SK-N-SH (cell line): ENCODE measurements around the gene SHANK2. TPM values are rescaled to one million over a fixed set of nuclear protein-coding genes. Genes with fewer than 3 reads are reported as not detected.

Source experiments
- CTCF ChIA-PET: fragments of 300-600, 350-600 bp; formaldehyde crosslinking; extraction: SDS; loops from one replicate; lab custom pipeline; 2021; lab: Yijun Ruan, JAX
- POLR2A ChIA-PET: fragments of 350-600 bp; sonication (Branson Sonifier 250); formaldehyde crosslinking; extraction: SDS; loops from one replicate; lab custom pipeline; 2020; ENCODE audit warnings: antibody characterized with exemption, inconsistent platforms; lab: Yijun Ruan, JAX
- DNase-seq: peaks from one replicate; pipeline ENCODE4 v3.0.0; 2012
- H2AFZ ChIP-seq: fragments of 200-600 bp; sonication (generic); 2 replicates; pipeline ENCODE4 v1.8.1; 2016; ENCODE audit warnings: antibody characterized with exemption, mild to moderate bottlenecking, low read depth
- H3F3A ChIP-seq: fragments of 200-600 bp; sonication (generic); replicated peaks from 2 replicates; pipeline ENCODE3; 2016; ENCODE audit warnings: antibody characterized with exemption, mild to moderate bottlenecking; ENCODE audit not compliant: insufficient read depth
- H3K27ac ChIP-seq, 2 experiments: fragments of 200-500 bp in 1 of 2; fragments of 200-600 bp in 1 of 2; sonication (Bioruptor generic) in 1 of 2; sonication (generic), shearing (Covaris generic) in 1 of 2; 2 replicates each; pipeline versions ENCODE4 v1.5.1 to v1.6.1; 2014 to 2016; ENCODE audit warnings: low read depth in 2 of 2, inconsistent platforms in 1 of 2, low read length in 1 of 2, mild to moderate bottlenecking in 1 of 2, mixed read lengths in 1 of 2
- H3K27me3 ChIP-seq: fragments of 200-600 bp; sonication (generic), shearing (Covaris generic); 2 replicates; pipeline ENCODE4 v1.6.1; 2016; ENCODE audit warnings: mixed run types; ENCODE audit not compliant: insufficient read depth
- H3K36me3 ChIP-seq, 2 experiments: fragments of 200-500 bp in 1 of 2; fragments of 200-600 bp in 1 of 2; sonication (Bioruptor generic) in 1 of 2; sonication (generic) in 1 of 2; replicated peaks in 1 of 2; 2 replicates each; pipeline versions ENCODE3 to v1.5.1; 2014 to 2016; ENCODE audit warnings: low read length in 1 of 2, mild to moderate bottlenecking in 1 of 2; ENCODE audit not compliant: insufficient read depth in 2 of 2, control insufficient read depth in 1 of 2
- H3K4me1 ChIP-seq, 2 experiments: fragments of 200-500 bp in 1 of 2; fragments of 200-600 bp in 1 of 2; sonication (Bioruptor generic) in 1 of 2; sonication (generic), shearing (Covaris generic) in 1 of 2; 2 replicates each; pipeline versions ENCODE4 v1.5.1 to v1.6.1; 2014 to 2016; ENCODE audit warnings: low read depth in 1 of 2, low read length in 1 of 2, mixed run types in 1 of 2; ENCODE audit not compliant: insufficient read depth in 2 of 2, control insufficient read depth in 1 of 2
- H3K4me2 ChIP-seq: fragments of 200-600 bp; sonication (generic), shearing (Covaris generic); 2 replicates; pipeline ENCODE4 v1.6.1; 2017; ENCODE audit warnings: mixed run types
- H3K4me3 ChIP-seq, 2 experiments: fragments of 200-500 bp in 1 of 2; fragments of 200-600 bp in 1 of 2; sonication (Bioruptor generic) in 1 of 2; sonication (generic), shearing (Covaris generic) in 1 of 2; 2 replicates each; pipeline versions ENCODE4 v1.5.1 to v1.8.1; 2014 to 2016; ENCODE audit warnings: low read depth in 2 of 2, inconsistent platforms in 1 of 2, low read length in 1 of 2, mild to moderate bottlenecking in 1 of 2, mixed read lengths in 1 of 2, moderate library complexity in 1 of 2
- H3K79me2 ChIP-seq: fragments of 200-600 bp; sonication (generic); 2 replicates; pipeline ENCODE4 v1.8.1; 2017; ENCODE audit warnings: mild to moderate bottlenecking; ENCODE audit not compliant: insufficient read depth
- H3K9ac ChIP-seq: fragments of 200-600 bp; sonication (generic); 2 replicates; pipeline ENCODE4 v1.6.1; 2017; ENCODE audit warnings: mixed run types
- H3K9me2 ChIP-seq: fragments of 200-600 bp; sonication (generic); 2 replicates; pipeline ENCODE4 v1.6.1; 2017; ENCODE audit warnings: mixed run types
- H3K9me3 ChIP-seq: fragments of 200-600 bp; sonication (generic); 2 replicates; pipeline ENCODE4 v1.6.1; 2017; ENCODE audit warnings: mixed run types, mild to moderate bottlenecking, moderate library complexity
- H4K20me1 ChIP-seq: fragments of 200-600 bp; sonication (generic); 2 replicates; pipeline ENCODE4 v1.6.1; 2017; ENCODE audit warnings: mild to moderate bottlenecking, mixed run types; ENCODE audit not compliant: insufficient read depth
- CHD2 ChIP-seq: fragments of 150-350 bp; IDR thresholded peaks from 2 replicates; pipeline ENCODE4 v1.6.1; 2018; ENCODE audit warnings: low read length; ENCODE audit not compliant: partially characterized antibody
- ELF1 ChIP-seq: IDR thresholded peaks from 2 replicates; pipeline ENCODE4 v1.4.0; 2012
- EZH2phosphoT487 ChIP-seq: fragments of 200-600 bp; sonication (generic); IDR thresholded peaks from 2 replicates; pipeline ENCODE4 v1.6.1; 2017; ENCODE audit warnings: low read depth, mixed run types, mild to moderate bottlenecking, antibody characterized with exemption, moderate library complexity, borderline replicate concordance
- FOSL2 ChIP-seq: IDR thresholded peaks from 2 replicates; pipeline ENCODE4 v1.4.0; 2012; ENCODE audit warnings: low read depth, mild to moderate bottlenecking, moderate library complexity, borderline replicate concordance
- GABPA ChIP-seq: IDR thresholded peaks from 2 replicates; pipeline ENCODE4 v1.4.0; 2012; ENCODE audit warnings: low read depth, mild to moderate bottlenecking
- GATA2 ChIP-seq: sonication (generic); formaldehyde crosslinking; IDR thresholded peaks from 2 replicates; pipeline ENCODE4 v1.5.0; 2020; ENCODE audit warnings: mild to moderate bottlenecking, missing genetic modification reagents
- JUND ChIP-seq: IDR thresholded peaks from 2 replicates; pipeline ENCODE4 v1.4.0; 2012
- MXI1 ChIP-seq: IDR thresholded peaks from 2 replicates; pipeline ENCODE4 v1.6.1; 2012; ENCODE audit warnings: mild to moderate bottlenecking, low read depth, low read length, improper control_type of control experiment
- NFIC ChIP-seq: IDR thresholded peaks from 2 replicates; pipeline ENCODE4 v1.4.0; 2012; ENCODE audit warnings: borderline replicate concordance
- NRF1 ChIP-seq: IDR thresholded peaks from 2 replicates; pipeline ENCODE4 v1.6.1; 2012; ENCODE audit warnings: low read depth, mild to moderate bottlenecking, low read length
- RAD21 ChIP-seq: IDR thresholded peaks from 2 replicates; pipeline ENCODE4 v1.6.1; 2012; ENCODE audit warnings: mild to moderate bottlenecking, low read length
- RCOR1 ChIP-seq: fragments of 150-350 bp; IDR thresholded peaks from 2 replicates; pipeline ENCODE4 v1.6.1; 2017; ENCODE audit warnings: antibody characterized with exemption, low read length
- RFX5 ChIP-seq: IDR thresholded peaks from 2 replicates; pipeline ENCODE4 v1.6.1; 2012; ENCODE audit warnings: mild to moderate bottlenecking, improper control_type of control experiment, low read length
- RXRA ChIP-seq: IDR thresholded peaks from 2 replicates; pipeline ENCODE4 v1.4.0; 2012; ENCODE audit warnings: low read depth, mild to moderate bottlenecking, borderline replicate concordance
- SIN3A ChIP-seq: IDR thresholded peaks from 2 replicates; pipeline ENCODE4 v1.6.1; 2012; ENCODE audit warnings: low read depth, mild to moderate bottlenecking, low read length, moderate library complexity, borderline replicate concordance
- TAF1 ChIP-seq: IDR thresholded peaks from 2 replicates; pipeline ENCODE4 v1.6.1; 2012; ENCODE audit warnings: low read depth, mild to moderate bottlenecking, low read length, moderate library complexity, borderline replicate concordance
- TEAD4 ChIP-seq: IDR thresholded peaks from 2 replicates; pipeline ENCODE4 v1.4.0; 2012; ENCODE audit warnings: mild to moderate bottlenecking, borderline replicate concordance; ENCODE audit not compliant: insufficient read depth
- WGBS: methylation state at CpG from one replicate; pipeline ENCODE4 v1.1.6; 2017; ENCODE audit warnings: low lambda C conversion rate; 5-methylcytosine and 5-hydroxymethylcytosine counted together
- polyA plus RNA-seq, 3 experiments: library from polyadenylated mRNA; depleted of rRNA; stranded (reverse); fragments of >200 nt; gene quantifications; 2 replicates each; pipeline ENCODE4 v1.2.3, GENCODE V29; 2012
- TF ChIP-seq, protein P1 (sequence below): IDR thresholded peaks from 2 replicates; pipeline ENCODE4 v1.6.1; 2012; ENCODE audit warnings: mild to moderate bottlenecking, low read depth, low read length, moderate library complexity

The SHANK2 gene
- polyA plus RNA-seq, 1 of the 3 experiments (the other 2 are of a cell fraction), result under 0.01 TPM

DNA sequence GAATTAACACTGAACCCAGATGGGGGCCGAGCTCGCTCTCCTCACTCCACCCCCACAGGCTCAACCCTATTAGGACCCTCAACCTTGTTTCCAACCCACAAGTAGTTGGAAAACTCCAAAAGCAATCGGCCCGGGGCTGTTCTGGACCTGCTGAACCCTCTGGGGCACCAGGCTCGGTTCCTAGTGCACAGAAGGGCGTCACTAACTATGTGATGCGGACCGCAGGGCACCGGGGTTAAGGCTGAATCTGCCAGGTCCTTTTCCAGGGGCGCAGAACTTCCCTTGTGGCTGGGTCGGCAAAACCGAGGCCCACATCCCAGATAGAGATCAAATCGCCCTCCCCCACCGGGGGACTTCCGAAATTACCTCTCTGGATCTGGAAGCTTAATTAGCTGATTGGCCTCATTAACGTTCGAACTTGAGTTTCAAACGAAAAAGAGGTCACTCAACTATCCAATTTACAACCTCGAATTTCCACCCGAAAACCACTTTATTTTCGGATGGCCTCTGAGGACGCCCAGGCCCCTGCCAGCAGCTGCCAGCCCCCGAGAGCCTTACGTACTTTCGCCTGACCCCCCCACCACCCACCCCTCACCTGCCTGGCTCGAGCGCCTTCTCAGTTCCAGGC is 1.7 kb downstream of the SHANK2 start (continued):
- TF ChIP-seq SIN3A (no peak), RCOR1 (no peak), MXI1 (no peak), TAF1 (no peak), ELF1 (no peak)

DNA sequence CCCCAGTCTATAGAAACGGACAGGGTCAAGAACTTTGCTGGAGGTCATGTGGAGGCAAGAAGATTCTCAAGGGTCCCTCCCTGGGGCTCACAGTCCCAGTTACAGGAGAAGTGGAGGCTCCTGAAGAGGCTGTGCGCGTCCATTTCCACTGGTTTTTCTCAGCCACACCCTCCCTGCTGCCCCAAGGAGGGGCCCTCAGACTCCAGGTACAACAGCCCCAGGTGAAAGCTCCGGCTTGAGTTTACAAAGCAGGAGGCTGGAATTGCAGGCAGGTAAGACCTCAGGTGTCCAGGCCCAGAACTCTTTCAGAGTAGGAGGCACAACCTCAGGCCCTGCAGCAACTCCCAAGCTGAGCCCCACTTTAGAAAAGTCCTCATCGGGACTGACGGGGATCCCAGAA is 3.1 kb downstream of the SHANK2 start:
- Histone ChIP-seq H3K79me2 (no peaks in the 10 kb centered on the region), H4K20me1 (no peaks in the 10 kb centered on the region), H3K27me3 (no peaks in the 10 kb centered on the region), H3K4me1 (peaks cover 0 to 3% of the 10 kb centered on the region in 2 experiments; a peak in 1 of 4 replicates), H3K4me3 (no peak overlapping the region), H3K9ac (no peak overlapping the region), H3K27ac (no peak overlapping the region), H3K9me2 (no peaks in the 10 kb centered on the region), H2AFZ (no peak overlapping the region), H3K4me2 (no peak overlapping the region), H3F3A (no peaks in the 10 kb centered on the region), H3K36me3 (no peaks in the 10 kb centered on the region), H3K9me3 (no peaks in the 10 kb centered on the region)
- ChIA-PET POLR2A (no interaction called here), CTCF (interaction anchor here (0.6 kb wide), 1 partner anchor 231 kb away, joined by 3 read pairs; no protein-coding TSS in a partner anchor)
- WGBS, result 67% methylated on average over 5 of the region's 6 CpGs
- TF ChIP-seq GABPA, result no peak
- TF ChIP-seq, protein P1, sequence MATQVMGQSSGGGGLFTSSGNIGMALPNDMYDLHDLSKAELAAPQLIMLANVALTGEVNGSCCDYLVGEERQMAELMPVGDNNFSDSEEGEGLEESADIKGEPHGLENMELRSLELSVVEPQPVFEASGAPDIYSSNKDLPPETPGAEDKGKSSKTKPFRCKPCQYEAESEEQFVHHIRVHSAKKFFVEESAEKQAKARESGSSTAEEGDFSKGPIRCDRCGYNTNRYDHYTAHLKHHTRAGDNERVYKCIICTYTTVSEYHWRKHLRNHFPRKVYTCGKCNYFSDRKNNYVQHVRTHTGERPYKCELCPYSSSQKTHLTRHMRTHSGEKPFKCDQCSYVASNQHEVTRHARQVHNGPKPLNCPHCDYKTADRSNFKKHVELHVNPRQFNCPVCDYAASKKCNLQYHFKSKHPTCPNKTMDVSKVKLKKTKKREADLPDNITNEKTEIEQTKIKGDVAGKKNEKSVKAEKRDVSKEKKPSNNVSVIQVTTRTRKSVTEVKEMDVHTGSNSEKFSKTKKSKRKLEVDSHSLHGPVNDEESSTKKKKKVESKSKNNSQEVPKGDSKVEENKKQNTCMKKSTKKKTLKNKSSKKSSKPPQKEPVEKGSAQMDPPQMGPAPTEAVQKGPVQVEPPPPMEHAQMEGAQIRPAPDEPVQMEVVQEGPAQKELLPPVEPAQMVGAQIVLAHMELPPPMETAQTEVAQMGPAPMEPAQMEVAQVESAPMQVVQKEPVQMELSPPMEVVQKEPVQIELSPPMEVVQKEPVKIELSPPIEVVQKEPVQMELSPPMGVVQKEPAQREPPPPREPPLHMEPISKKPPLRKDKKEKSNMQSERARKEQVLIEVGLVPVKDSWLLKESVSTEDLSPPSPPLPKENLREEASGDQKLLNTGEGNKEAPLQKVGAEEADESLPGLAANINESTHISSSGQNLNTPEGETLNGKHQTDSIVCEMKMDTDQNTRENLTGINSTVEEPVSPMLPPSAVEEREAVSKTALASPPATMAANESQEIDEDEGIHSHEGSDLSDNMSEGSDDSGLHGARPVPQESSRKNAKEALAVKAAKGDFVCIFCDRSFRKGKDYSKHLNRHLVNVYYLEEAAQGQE, result no peak
- TF ChIP-seq ELF1, result no peak
- TF ChIP-seq RXRA, result no peak
- TF ChIP-seq TEAD4, result no peak
- no peak for TF ChIP-seq NRF1
- TF ChIP-seq RAD21, result no peak
- no peak for TF ChIP-seq FOSL2
- no peak for TF ChIP-seq RFX5
- no peak for TF ChIP-seq JUND
- no peak for TF ChIP-seq NFIC
- TF ChIP-seq EZH2phosphoT487, result no peak
- no peak for TF ChIP-seq GATA2
- TF ChIP-seq CHD2, result no peak
- DNase-seq, result peak; percentile 12
